HG03196 (cell line): ENCODE results near the gene ATP8A2.
"Not testable (repeated sequence)": the region's sequence is repeated elsewhere in the genome, so short reads cannot be mapped to it uniquely, and the experiment has no call there.

ENCODE experiments used
- ATAC-seq: cut with Tn5 transposase; IDR thresholded peaks from one replicate; pipeline ENCODE4 v1.9.1; 2021; ENCODE audit not compliant: unreplicated experiment

Gene ATP8A2

GRCh38 chr13:26053418-26053980 is 681.7 kb downstream of the ATP8A2 start:
- no peak for ATAC-seq

GRCh38 chr13:26054896-26055295 is 683.1 kb downstream of the ATP8A2 start:
- no peak for ATAC-seq

GRCh38 chr13:26058704-26059103 is 686.9 kb downstream of the ATP8A2 start:
- ATAC-seq = no peak

GRCh38 chr13:26060357-26060756 is 688.6 kb downstream of the ATP8A2 start:
- ATAC-seq = no peak

- no peak for ATAC-seq
Observed at GRCh38 chr13:26061256-26061655, 689.5 kb downstream of the ATP8A2 start.

- no peak for ATAC-seq
Observed at GRCh38 chr13:26061947-26062346, 690.2 kb downstream of the ATP8A2 start.

- ATAC-seq = no peak
Observed at GRCh38 chr13:26062853-26063444, 691.2 kb downstream of the ATP8A2 start.

- not testable (repeated sequence) for ATAC-seq
Observed at GRCh38 chr13:26066492-26066891, 694.7 kb downstream of the ATP8A2 start.

GRCh38 chr13:26067601-26068000 is 695.8 kb downstream of the ATP8A2 start:
- ATAC-seq = no peak

GRCh38 chr13:26068372-26068771 is 696.6 kb downstream of the ATP8A2 start:
- ATAC-seq = not testable (repeated sequence)

GRCh38 chr13:26069642-26070041 is 697.9 kb downstream of the ATP8A2 start:
- ATAC-seq = not testable (repeated sequence)

- no peak for ATAC-seq
Observed at GRCh38 chr13:26071691-26072090, 699.9 kb downstream of the ATP8A2 start.

GRCh38 chr13:26072335-26072734 is 700.6 kb downstream of the ATP8A2 start:
- not testable (repeated sequence) for ATAC-seq

GRCh38 chr13:26074706-26075105 is 702.9 kb downstream of the ATP8A2 start:
- no peak for ATAC-seq
